Stomach (tissue), 9 donors: Measurements from ENCODE around the gene EIF4E1B. TPM values are rescaled to one million over a fixed set of nuclear protein-coding genes. Genes with fewer than 3 reads are reported as not detected.

Experiments
- DNase-seq, 2 donors: peaks; one replicate each; pipeline versions ENCODE4 v3.0.0 to v3.0.0-alpha.2; 2013 to 2019
- H3K27ac ChIP-seq, 5 donors: fragments of 200-600 bp in 4 of 5; sonication (generic) in 4 of 5; one replicate each; pipeline ENCODE4 v1.5.1; 2013 to 2019; ENCODE audit warnings: mild to moderate bottlenecking in 1 of 5, moderate library complexity in 1 of 5
- H3K27me3 ChIP-seq, 3 donors: fragments of 200-600 bp; sonication (generic); one replicate each; pipeline ENCODE4 v1.5.1; 2017 to 2019; ENCODE audit warnings: mixed run types in 1 of 3
- H3K36me3 ChIP-seq, 4 donors: fragments of 200-600 bp; sonication (generic); 1 replicate in 3 of 4; 2 replicates in 1 of 4; pipeline ENCODE4 v1.5.1; 2016 to 2019
- H3K4me1 ChIP-seq, 4 donors: fragments of 200-600 bp; sonication (generic); one replicate each; pipeline ENCODE4 v1.5.1; 2016 to 2019
- H3K4me3 ChIP-seq, 4 donors: fragments of 200-600 bp; sonication (generic) in 3 of 4; one replicate each; pipeline ENCODE4 v1.5.1; 2016 to 2019; ENCODE audit warnings: mild to moderate bottlenecking in 1 of 4
- H3K9me3 ChIP-seq, 4 donors: fragments of 200-600 bp; sonication (generic); one replicate each; pipeline ENCODE4 v1.5.1; 2016 to 2019
- EP300 ChIP-seq: sonication (generic); formaldehyde crosslinking; IDR thresholded peaks from one replicate; pipeline ENCODE4 v1.6.1; 2017; ENCODE audit warnings: antibody characterized with exemption
- POLR2A ChIP-seq, 4 donors: fragments of 450-650 bp; IDR thresholded peaks; one replicate each; pipeline ENCODE4 v1.6.1; 2016; ENCODE audit warnings: antibody characterized with exemption in 4 of 4, control low read depth in 2 of 4, mild to moderate bottlenecking in 1 of 4, moderate library complexity in 1 of 4
- POLR2AphosphoS5 ChIP-seq, 3 donors: sonication (generic); formaldehyde crosslinking; IDR thresholded peaks; one replicate each; pipeline ENCODE4 v1.6.1; 2016; ENCODE audit warnings: antibody characterized with exemption in 3 of 3
- WGBS, 5 donors: extraction: QIAGEN DNeasy Blood & Tissue Kit in 3 of 5; methylation state at CpG; one replicate each; pipeline versions ENCODE4 v1.1.5 to v1.1.7; 2013 to 2018; 5-methylcytosine and 5-hydroxymethylcytosine counted together
- intact Hi-C: fragments of 100-400 bp; cut with DNase I; formaldehyde crosslinking; loops from one replicate; pipeline ENCODE4 v1.15.1; 2023; ENCODE audit warnings: low total_unique reads
- polyA plus RNA-seq, 3 donors: library from polyadenylated mRNA; stranded (reverse); fragments of 200-250 nt; gene quantifications; one replicate each; pipeline ENCODE4 v1.2.3, GENCODE V29; 2013
- total RNA-seq, 5 donors: library from RNA; depleted of rRNA; stranded (reverse); fragments of >200 nt; gene quantifications; one replicate each; pipeline versions ENCODE4 v1.1.0 to v1.2.3, GENCODE V29; 2014 to 2016
- TF ChIP-seq, protein P1 (sequence below), 7 experiments: fragments of 450-650 bp in 4 of 7; fragments of 200-600 bp in 3 of 7; sonication (generic) in 3 of 7; IDR thresholded peaks; one replicate each; pipeline ENCODE4 v1.5.1; 2016 to 2019; ENCODE audit warnings: antibody characterized with exemption in 7 of 7, control low read depth in 2 of 7, mild to moderate bottlenecking in 1 of 7
- donor health status: healthy with polysubstance abuse.
- donor health status: Bipolar disorder and iron deficiency.
- donor health status: healthy.

The EIF4E1B gene
- total and polyA plus RNA-seq, 8 donors, result not detected

DNA sequence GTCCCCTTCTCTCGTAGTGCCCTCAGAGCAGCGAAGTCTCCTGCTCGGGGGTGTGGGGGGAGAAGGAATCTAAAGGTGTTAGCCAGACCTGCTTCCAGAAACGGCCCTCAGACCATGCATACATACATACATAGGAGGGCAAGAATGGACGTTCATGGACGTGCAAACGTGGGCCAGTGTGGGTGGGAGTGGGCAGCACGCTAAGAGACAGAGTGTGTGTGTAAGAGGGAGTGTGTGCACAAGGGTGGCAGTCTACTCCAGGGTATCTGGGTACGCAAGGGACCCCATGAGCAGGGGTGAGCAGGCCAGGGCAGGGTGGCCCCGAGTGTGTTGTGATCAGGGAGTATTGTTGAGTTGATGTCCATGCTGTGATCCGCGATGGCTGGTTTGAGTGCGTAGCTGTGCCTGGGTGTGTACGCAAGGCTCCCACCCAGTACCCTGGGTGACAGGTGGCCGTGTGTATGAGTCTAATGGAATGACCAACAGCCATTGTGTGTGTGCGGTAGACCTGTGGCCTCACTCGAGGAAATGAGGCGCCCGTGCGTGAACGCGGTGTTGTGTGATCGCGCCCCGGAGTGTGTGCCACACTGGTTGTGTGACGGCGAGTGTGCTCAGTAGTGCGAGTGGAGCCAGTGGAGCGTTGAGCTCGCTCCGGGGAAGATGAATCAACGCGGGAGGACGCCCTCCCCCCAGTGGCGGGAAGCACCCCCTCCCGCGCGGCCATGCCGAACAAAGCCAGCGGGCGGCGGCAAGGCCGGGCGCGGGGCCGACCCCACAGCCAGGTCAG is 21.3 kb upstream of the EIF4E1B start:
- intact Hi-C loops, result no loop called here
- DNase-seq, result no peak
- Histone ChIP-seq H3K27me3 (peaks cover 4 to 54% (median 28%) of the 10 kb centered on the region in 3 donors), H3K9me3 (no peaks in the 10 kb centered on the region), H3K27ac (no peak overlapping the region), H3K4me3 (peak overlapping the region; percentile 56 to 70 (median 66)), H3K4me1 (peaks cover 5 to 27% (median 15%) of the 10 kb centered on the region in 4 donors), H3K36me3 (no peaks in the 10 kb centered on the region)
- TF ChIP-seq POLR2A (IDR thresholded peaks at IDR 0.05) (no peak), POLR2AphosphoS5 (IDR thresholded peaks at IDR 0.05) (no peak), EP300 (no peak)
- TF ChIP-seq, protein P1, sequence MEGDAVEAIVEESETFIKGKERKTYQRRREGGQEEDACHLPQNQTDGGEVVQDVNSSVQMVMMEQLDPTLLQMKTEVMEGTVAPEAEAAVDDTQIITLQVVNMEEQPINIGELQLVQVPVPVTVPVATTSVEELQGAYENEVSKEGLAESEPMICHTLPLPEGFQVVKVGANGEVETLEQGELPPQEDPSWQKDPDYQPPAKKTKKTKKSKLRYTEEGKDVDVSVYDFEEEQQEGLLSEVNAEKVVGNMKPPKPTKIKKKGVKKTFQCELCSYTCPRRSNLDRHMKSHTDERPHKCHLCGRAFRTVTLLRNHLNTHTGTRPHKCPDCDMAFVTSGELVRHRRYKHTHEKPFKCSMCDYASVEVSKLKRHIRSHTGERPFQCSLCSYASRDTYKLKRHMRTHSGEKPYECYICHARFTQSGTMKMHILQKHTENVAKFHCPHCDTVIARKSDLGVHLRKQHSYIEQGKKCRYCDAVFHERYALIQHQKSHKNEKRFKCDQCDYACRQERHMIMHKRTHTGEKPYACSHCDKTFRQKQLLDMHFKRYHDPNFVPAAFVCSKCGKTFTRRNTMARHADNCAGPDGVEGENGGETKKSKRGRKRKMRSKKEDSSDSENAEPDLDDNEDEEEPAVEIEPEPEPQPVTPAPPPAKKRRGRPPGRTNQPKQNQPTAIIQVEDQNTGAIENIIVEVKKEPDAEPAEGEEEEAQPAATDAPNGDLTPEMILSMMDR (IDR thresholded peaks at IDR 0.05), result no peak
- WGBS, 5 donors, result 29 to 68% (median 33%) methylated on average over 17 to 46 of the region's 46 CpGs

DNA sequence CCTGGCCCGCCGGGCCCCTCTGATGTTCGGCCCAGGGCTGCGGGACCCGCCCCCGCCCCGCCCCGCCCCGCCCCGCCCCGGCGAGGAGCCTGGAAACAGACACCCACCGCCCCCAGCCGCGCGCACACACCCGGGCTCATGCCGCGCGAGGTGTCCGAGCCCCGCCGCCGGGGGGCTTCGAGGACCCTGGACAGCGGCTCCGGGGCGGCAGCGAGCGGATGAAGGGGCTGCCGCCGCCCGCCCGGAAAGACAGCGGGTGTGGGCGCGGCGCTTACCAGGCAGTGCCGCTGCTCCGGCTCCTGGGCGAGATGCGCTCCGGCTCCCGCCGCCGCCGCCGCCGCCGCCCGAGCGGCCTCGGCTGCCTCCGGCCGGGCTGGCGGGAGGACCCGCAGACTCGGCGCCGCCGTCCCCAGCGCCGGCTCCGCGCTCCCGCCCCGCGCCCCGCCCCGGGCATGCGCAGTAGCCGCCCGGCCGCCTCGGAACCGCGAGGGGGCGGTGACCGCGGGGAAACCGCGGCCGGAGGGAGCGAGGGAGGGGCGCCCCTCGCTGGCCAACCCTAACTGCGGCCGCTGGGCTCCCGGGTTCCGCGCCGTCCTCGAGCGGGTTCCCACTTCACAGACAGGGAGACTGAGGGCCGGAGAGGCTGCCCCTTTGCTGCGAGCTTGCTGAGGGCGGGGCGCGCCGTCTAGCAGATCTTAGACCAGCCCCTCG is 20.6 kb upstream of the EIF4E1B start, which contains the start of gene GPRIN1:
TSS of gene GPRIN1 (minus strand) at position 433 of the 711 bp plus-strand sequence. CDS start 10,322 bp downstream, outside the sequence.
- intact Hi-C loops, result no loop called here
- Histone ChIP-seq H3K9me3 (no peaks in the 10 kb centered on the region), H3K36me3 (no peaks in the 10 kb centered on the region), H3K27me3 (peaks cover 4 to 57% (median 28%) of the 10 kb centered on the region in 3 donors), H3K27ac (peak within 1 kb of the TSS in 2 of 5 donors; percentile 29 to 38), H3K4me3 (peak within 1 kb of the TSS; percentile 56 to 70 (median 66)), H3K4me1 (peaks cover 5 to 27% (median 15%) of the 10 kb centered on the region in 4 donors)
- 0 to 1% (median 1%) methylated on average over 24 to 99 of the region's 101 CpGs for WGBS, 5 donors
- no peak for TF ChIP-seq POLR2A (IDR thresholded peaks at IDR 0.05)
- TF ChIP-seq, protein P1 (IDR thresholded peaks at IDR 0.05), result no peak
- no peak for TF ChIP-seq POLR2AphosphoS5 (IDR thresholded peaks at IDR 0.05)
- TF ChIP-seq EP300, result no peak
- peak; percentile 48 to 86 for DNase-seq

DNA sequence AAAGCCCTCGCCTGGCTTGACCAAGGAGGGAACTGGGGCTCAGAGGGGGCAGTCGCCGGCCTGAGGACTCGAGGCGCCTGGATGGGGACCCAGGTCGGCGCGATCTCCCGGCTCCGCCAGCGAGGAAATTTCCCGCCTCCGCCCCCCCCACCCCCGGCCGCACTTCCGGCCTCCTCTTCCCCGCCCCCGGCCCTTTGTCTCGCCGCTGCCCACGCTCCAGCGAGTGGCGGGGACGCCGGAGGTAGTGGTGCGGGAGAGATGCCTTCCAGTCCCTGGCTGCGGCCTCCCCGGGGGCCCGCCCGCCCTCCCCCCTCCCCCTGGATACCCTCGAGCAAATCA is 20.1 kb upstream of the EIF4E1B start:
- DNase-seq, result no peak
- H3K27me3 ChIP-seq, result peaks cover 4 to 62% (median 33%) of the 10 kb centered on the region in 3 donors
- H3K4me1 ChIP-seq, result peaks cover 5 to 27% (median 15%) of the 10 kb centered on the region in 4 donors
- H3K4me3 ChIP-seq, result peak overlapping the region; percentile 56 to 70 (median 66)
- no peak for TF ChIP-seq EP300
- TF ChIP-seq, protein P1 (IDR thresholded peaks at IDR 0.05), result no peak
- H3K36me3 ChIP-seq, result no peaks in the 10 kb centered on the region
- 1 to 6% (median 3%) methylated on average over 17 to 31 of the region's 31 CpGs; no CpG with 5 or more reads in 1 of the 5 donors for WGBS, 5 donors
- H3K27ac ChIP-seq, result peak overlapping the region in 2 of 5 donors; percentile 27 to 29
- H3K9me3 ChIP-seq, result no peaks in the 10 kb centered on the region
- intact Hi-C loops, result no loop called here

DNA sequence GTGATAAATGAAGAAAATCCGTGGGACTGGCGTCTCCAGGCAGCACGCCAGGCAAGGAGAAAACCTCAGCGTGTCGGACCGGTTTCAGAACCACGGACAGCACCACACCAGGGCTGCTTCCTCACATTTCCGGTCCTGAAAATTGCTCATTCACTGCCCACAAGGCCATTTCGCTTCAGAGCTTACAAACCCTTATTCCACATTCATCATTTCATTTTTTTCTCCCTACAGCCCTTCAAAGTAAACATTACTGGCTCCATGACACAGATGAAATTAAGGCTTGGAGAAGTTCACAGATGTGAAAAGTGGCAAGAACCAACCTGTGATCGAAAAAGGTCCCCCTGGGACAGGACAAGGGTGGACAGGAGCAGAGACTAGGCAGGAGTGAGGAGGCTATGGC is 19.0 kb upstream of the EIF4E1B start:
- TF ChIP-seq POLR2AphosphoS5 (IDR thresholded peaks at IDR 0.05) (no peak), POLR2A (IDR thresholded peaks at IDR 0.05) (no peak), EP300 (no peak)
- TF ChIP-seq, protein P1 (IDR thresholded peaks at IDR 0.05), result no peak
- H3K4me3 ChIP-seq, result no peak overlapping the region
- H3K36me3 ChIP-seq, result no peaks in the 10 kb centered on the region
- intact Hi-C loops, result no loop called here
- H3K27ac ChIP-seq, result no peak overlapping the region
- H3K27me3 ChIP-seq, result peaks cover 4 to 73% (median 35%) of the 10 kb centered on the region in 3 donors
- DNase-seq, result peak; percentile 71 to 94
- 12 to 16% (median 12%) methylated on average over 10 of the region's 10 CpGs for WGBS, 5 donors
- peaks cover 5 to 27% (median 15%) of the 10 kb centered on the region in 4 donors for H3K4me1 ChIP-seq
- no peaks in the 10 kb centered on the region for H3K9me3 ChIP-seq
